HG02678 (cell line): ENCODE results near the gene AKR1B15.
"Not testable (repeated sequence)": the region's sequence is repeated elsewhere in the genome, so short reads cannot be mapped to it uniquely, and the experiment has no call there.

Experiments
- ATAC-seq: cut with Tn5 transposase; IDR thresholded peaks from one replicate; pipeline ENCODE4 v1.9.1; 2021; ENCODE audit warnings: mild to moderate bottlenecking, moderate library complexity; ENCODE audit not compliant: unreplicated experiment

AKR1B15 gene

GRCh38 chr7:134532180-134532953 lies 16.5 kb upstream of the AKR1B15 start:
- ATAC-seq, result no peak

- ATAC-seq, result no peak
Measured at GRCh38 chr7:134532954-134533218, 16.0 kb upstream of the AKR1B15 start.

DNA sequence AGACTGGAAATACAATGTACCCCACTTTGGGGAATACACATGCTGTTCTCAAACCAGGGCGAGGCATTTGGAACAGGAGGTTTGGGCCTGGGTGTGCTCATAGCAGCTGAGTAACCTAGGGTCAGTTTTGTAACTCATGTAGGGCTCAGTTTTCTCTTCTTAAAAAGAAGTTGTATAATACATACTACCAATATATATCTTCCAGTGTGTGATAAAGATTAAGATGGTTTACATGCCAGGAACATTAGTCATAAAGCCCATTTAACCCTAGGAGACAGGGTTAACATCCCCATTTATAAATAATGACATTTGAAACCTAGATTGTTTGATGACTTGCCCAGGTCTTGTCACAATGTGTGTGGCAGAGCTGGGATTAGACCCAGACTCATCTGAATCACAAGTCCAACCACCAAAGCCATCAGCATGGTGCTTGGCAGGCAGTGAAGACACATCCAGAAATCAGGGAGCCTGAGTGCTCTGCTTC lies 15.6 kb upstream of the AKR1B15 start:
- ATAC-seq, result no peak

DNA sequence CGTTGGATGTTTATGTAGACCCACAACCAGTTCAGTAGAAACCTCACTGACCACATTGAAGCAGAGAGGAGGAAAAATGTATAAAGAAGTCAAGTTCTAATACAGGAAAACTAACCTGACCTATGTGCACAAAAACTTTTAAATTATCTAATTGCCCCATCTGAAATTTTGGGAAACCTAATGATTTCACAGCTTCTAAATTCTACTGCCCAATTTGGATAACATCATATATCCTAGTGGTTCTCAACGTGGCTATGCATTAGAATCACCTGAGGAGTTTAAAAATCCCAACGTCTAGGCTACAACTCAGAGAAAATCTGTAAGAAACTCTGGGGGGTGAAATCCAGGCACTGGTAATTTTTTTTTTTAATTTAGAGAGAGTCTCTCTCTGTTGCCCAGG lies 14.3 kb upstream of the AKR1B15 start:
- ATAC-seq, result no peak

DNA sequence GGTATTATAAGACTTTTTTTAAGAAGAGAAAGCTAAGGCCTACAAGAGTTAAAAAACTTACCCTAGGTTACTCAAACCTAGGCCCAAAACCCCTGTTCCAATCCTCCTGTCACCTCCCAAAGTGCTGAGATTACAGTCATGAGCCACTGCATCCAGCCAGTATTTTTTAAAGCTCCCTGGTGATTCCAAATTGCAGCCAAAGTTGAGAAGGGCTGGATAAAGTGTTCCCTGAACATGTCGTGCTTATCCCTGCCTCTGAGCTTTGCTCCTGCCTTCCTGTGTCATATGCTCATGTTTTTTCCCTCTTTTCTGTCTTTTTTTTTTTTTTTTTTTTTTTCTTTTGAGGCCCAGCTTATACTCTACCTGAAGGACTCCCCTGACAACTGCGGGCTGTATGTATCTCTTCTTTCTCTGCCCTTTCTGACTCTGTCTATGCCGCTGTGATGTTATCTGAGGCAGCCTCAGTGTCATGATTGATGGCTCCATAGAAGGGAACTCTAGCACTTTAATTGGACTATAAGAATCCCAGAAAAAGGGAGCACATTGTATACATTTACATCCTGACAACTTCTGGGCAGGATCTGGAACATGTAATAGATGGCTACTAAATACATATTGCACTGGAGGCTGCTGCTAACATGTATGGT lies 13.5 kb upstream of the AKR1B15 start:
- no peak for ATAC-seq

DNA sequence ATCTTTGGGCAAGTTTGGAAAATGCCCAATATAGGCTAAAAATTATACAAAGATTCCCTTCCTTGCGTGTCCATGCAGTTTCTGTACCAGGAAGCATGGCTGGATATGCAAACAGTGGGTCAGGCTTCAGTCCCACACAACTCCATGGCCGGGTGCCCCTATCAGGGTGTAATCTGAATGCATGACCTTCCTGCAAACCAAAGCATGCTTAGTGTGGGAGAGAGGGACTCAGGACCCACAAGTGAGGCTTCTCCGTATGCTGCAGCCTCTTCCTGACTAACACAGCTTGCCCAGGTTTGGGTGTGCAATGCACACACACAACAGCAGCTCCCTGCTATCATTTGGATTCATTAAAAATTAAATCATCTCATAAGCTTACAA lies 13.0 kb upstream of the AKR1B15 start:
- ATAC-seq, result no peak

GRCh38 chr7:134536558-134536957 lies 12.4 kb upstream of the AKR1B15 start:
- ATAC-seq, result not testable (repeated sequence)

- not testable (repeated sequence) for ATAC-seq
Measured at GRCh38 chr7:134537273-134537781, 11.6 kb upstream of the AKR1B15 start.

- no peak for ATAC-seq
Measured at GRCh38 chr7:134539380-134540004, 9.4 kb upstream of the AKR1B15 start.

DNA sequence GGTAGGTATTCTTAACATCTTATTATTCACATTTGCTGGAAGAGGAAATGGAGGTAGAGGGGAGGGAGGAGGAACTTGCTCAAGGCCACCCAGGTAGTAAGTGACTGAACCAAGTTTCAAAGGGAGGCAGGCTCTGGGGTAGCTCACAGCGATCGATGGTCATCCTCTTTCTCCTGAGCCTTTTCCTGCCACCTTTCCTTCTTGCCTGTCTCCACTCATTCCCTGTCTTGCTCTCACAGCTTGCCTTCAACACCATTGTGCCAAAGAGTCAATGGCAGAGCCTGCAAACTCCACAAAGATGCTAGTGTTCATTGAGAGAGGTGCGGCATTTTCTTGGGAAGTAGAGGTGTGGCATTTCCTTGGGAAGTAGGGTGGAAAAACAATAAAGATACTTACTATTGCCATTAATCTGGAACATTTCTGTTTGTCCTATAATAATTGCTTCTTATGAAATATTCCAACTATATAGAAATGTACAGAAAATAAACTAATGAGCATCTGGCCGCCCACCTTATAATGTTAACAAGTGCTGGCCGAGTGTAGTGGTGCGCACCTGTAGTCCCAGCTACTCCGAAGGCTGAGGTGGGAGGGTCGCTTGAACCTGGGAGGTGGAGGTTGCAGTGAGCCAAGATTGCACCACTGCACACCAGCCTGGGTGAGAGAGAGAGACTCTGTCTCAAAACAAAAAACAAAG lies 7.3 kb upstream of the AKR1B15 start:
- ATAC-seq, result not testable (repeated sequence)

DNA sequence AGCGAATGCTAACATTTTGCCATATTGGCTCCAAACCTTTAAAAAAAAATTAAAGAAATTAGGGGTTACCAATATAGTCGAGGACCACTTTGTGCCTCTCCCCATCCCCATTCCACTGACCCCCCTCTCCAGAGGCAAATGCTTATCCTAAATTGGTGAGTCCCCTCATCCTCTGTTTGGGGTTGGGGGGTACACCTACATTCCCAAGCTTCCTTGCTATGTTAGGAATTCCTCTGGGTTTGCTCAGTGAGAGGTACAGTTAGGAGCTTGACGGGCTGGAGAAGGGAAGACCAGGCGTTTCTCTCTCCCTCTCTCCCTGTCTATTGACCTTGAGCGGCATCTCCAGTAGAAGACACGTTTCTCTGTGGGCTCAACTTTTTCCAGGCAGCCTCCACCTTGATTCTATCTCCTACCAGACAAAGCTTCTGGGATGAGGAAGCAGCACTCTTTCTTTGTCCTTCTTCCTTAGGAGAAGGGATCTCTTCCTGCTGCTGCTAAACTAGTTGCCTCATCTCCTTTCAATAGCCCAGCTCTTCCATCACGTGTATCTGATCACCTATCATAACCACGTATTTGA lies 6.6 kb upstream of the AKR1B15 start:
- ATAC-seq, result no peak

- no peak for ATAC-seq
Measured at GRCh38 chr7:134545380-134545779, 3.5 kb upstream of the AKR1B15 start.

GRCh38 chr7:134545918-134546317 lies 3.0 kb upstream of the AKR1B15 start:
- no peak for ATAC-seq

DNA sequence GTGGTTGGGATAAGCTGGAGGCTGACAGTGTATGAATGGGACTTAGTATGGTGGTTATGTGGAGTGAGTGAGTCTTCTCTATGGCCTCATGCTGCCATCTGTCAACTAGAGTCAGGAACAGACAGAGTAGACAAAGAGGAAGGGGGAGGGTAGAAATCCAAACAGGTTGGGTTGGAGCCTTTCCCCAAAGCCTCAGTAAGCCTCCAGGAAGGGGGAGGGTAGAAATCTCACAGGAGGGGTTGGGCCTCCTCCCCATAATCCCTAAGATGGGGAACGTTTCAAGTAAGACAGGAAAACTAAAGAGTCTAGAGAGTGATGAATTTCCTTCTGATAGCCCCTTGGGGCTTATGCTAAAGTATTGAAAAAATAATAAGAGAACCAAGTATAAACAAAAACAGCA lies 2.0 kb upstream of the AKR1B15 start:
- no peak for ATAC-seq

DNA sequence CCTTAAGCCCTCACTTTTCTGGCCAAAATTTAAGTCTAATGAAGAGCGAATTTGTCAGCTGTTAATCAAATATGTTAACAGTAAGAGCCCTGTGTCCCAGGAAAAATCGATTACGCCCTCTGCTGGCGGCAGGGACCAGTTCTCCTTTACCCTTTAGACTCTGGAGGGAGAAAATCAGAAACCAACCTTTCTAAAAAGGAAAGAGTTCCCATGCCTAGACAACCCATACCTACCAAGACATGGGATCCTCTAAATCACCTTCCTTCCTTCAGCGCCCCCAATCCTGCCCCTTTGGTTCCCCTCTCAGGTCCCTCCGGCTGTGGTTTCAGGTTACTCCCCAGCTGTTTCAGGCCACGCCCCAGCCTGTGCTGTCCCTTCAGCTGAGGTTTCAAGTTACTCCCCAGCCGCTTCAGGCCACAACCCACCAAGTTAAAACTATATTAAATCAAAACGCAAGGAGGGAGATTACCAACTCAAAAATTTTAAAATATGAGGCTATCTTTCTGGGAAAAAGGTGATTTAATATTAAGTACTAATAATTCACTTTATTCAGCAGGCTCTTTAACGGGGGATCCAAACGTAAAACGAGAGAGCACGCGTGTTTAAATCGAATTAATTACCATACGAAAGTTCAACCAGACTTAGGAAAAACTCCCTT lies 1.4 kb upstream of the AKR1B15 start:
- ATAC-seq, result peak; percentile 84

DNA sequence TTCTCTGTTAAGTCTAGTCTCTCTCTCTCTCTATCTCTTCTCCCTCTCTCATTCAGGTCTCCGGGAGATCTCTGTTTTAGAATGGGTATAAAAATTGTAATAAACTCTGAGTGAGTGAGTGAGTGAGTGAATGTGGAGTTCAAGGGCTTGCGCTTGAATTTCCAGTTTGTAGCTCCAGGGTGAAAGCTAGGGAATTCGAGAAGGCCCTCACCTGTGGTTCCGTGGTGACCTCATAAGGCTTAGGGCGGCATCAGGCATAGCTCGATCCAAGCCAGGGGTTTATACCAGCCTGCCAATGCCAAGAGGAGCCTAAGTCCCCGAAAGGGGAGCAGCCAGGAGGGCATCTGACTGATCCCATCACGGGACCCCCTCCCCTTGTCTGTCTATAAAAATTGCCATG lies 456 bp downstream of the AKR1B15 start:
- no peak for ATAC-seq

DNA sequence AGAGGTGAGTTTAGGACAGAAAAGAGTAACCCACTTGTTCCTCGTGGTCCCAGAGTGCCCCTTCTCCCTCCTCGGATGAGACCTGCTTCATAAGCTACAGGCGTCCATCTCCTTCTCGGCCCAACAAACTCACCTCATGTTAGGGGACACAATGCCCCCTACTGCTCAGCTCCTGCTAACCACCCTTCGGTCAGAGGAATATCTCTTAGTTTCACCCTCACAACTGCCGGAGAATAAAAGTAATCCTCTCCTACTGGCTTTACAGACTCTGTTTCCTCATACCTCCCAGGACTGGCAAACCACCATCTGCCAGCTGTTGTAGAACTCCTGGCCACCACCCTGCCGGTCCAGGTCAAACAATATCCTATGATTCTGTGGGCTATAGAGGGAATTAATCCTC lies 3.2 kb downstream of the AKR1B15 start:
- ATAC-seq, result no peak

DNA sequence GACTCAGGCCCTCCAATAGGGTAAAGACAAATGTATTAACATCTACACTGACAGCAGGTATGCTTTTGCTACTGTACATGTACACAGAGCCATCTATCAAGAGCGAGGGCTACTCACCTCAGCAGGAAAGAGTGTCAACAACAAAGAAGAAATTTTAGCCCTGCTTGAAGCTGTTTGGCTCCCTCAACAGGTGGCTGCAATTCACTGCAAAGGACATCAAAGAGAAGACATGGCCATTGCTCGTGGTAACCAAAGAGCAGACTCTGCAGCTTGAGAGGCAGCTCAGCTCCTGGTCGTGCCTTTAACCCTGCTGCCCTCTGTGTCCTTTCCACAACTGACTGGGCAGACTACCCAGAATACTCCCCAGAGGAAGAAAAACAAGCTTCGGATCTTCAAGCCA lies 5.1 kb downstream of the AKR1B15 start:
- no peak for ATAC-seq

DNA sequence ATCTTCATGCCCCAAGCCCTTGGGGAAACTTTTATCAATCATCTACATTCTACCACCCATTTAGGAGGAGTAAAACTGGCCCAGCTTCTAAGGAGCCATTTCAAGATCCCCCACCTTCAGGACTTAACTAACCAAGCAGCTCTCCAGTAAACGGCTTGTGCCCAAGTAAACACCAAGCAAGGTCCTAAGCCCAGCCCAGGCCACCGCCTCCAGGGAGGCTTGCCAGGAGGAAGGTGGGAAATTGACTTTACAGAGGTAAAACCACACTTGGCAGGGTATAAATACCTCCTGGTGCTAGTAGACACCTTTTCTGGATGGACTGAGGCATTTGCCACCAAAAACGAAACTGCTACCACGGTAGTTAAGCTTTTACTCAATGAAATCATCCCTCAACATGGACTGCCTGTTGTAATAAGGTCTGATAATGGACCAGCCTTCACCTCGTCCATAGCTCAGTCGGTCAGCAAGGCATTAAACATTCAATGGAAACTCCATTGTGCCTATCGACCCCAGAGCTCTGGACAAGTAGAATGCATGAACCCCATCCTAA lies 5.6 kb downstream of the AKR1B15 start:
- no peak for ATAC-seq

- no peak for ATAC-seq
Measured at GRCh38 chr7:134557391-134557790, 8.5 kb downstream of the AKR1B15 start.
